Right atrium auricular region (tissue), 2 donors: ENCODE data around the gene NFS1. TPM values are rescaled to one million over a fixed set of nuclear protein-coding genes. Genes with fewer than 3 reads are reported as not detected.
"Not testable (repeated sequence)": the region's sequence is repeated elsewhere in the genome, so short reads cannot be mapped to it uniquely, and the experiment has no call there.

Source experiments
- DNase-seq: peaks from one replicate; pipeline ENCODE4 v3.0.0-alpha.2; 2019; ENCODE audit warnings: low spot score
- H3K27ac ChIP-seq, 2 donors: fragments of 200-600 bp; sonication (generic); 1 replicate in 1 of 2; 2 replicates in 1 of 2; pipeline ENCODE4 v1.5.1; 2016 to 2019
- H3K27me3 ChIP-seq, 2 donors: fragments of 200-600 bp; sonication (generic); one replicate each; pipeline versions ENCODE4 v1.5.1 to v1.6.0; 2017 to 2019
- H3K36me3 ChIP-seq: fragments of 200-600 bp; sonication (generic); one replicate; pipeline ENCODE4 v1.5.1; 2016
- H3K4me1 ChIP-seq, 2 donors: fragments of 200-600 bp; sonication (generic); one replicate each; pipeline versions ENCODE4 v1.5.1 to v1.6.0; 2017 to 2019
- H3K4me3 ChIP-seq, 2 donors: fragments of 200-600 bp; sonication (generic); 1 replicate in 1 of 2; 2 replicates in 1 of 2; pipeline ENCODE4 v1.5.1; 2017 to 2019; ENCODE audit warnings: mild to moderate bottlenecking in 1 of 2, moderate library complexity in 1 of 2
- H3K9me3 ChIP-seq, 2 donors: fragments of 200-600 bp; sonication (generic); one replicate each; pipeline ENCODE4 v1.5.1; 2019
- CTCF ChIP-seq, 2 donors: fragments of 200-600 bp; sonication (generic); IDR thresholded peaks; one replicate each; pipeline ENCODE4 v1.5.1; 2019; ENCODE audit warnings: antibody characterized with exemption in 2 of 2
- total RNA-seq, 2 donors: library from RNA; depleted of rRNA; stranded (reverse); fragments of >200 nt; gene quantifications; one replicate each; pipeline ENCODE4 v1.1.0, GENCODE V29; 2016

The NFS1 gene
- total RNA-seq, 2 donors from 2014 or later, result 24.6 to 38.7 TPM

- H3K4me3 ChIP-seq, result peak overlapping the region in 1 of 2 donors; percentile 90
- H3K36me3 ChIP-seq, result peaks cover 42% of the 10 kb centered on the region
- H3K27ac ChIP-seq, result peak overlapping the region in 1 of 2 donors; percentile 95
- peaks cover 0 to 26% of the 10 kb centered on the region in 2 donors for H3K4me1 ChIP-seq
- H3K27me3 ChIP-seq, result no peaks in the 10 kb centered on the region
- no peak for DNase-seq
- H3K9me3 ChIP-seq, result no peaks in the 10 kb centered on the region
- no peak for TF ChIP-seq CTCF (IDR thresholded peaks at IDR 0.05)
Observed at GRCh38 chr20:35697696-35698297, 1.4 kb downstream of the NFS1 start.

GRCh38 chr20:35695978-35696377, 3.2 kb downstream of the NFS1 start:
- no peaks in the 10 kb centered on the region for H3K27me3 ChIP-seq
- no peaks in the 10 kb centered on the region for H3K9me3 ChIP-seq
- no peak for DNase-seq
- no peak overlapping the region for H3K27ac ChIP-seq
- H3K4me3 ChIP-seq, result no peak overlapping the region
- no peak for TF ChIP-seq CTCF (IDR thresholded peaks at IDR 0.05)
- H3K4me1 ChIP-seq, result peaks cover 0 to 26% of the 10 kb centered on the region in 2 donors
- peaks cover 37% of the 10 kb centered on the region for H3K36me3 ChIP-seq

- no peak for DNase-seq
- peaks cover 0 to 22% of the 10 kb centered on the region in 2 donors for H3K4me1 ChIP-seq
Observed at GRCh38 chr20:35695245-35695749, 3.9 kb downstream of the NFS1 start.

GRCh38 chr20:35690265-35690664, 8.9 kb downstream of the NFS1 start:
- Histone ChIP-seq H3K9me3 (no peaks in the 10 kb centered on the region), H3K4me3 (no peak overlapping the region), H3K4me1 (no peaks in the 10 kb centered on the region), H3K27me3 (no peaks in the 10 kb centered on the region), H3K36me3 (peaks cover 57% of the 10 kb centered on the region), H3K27ac (no peak overlapping the region)
- no peak for DNase-seq
- no peak for TF ChIP-seq CTCF (IDR thresholded peaks at IDR 0.05)

More at GRCh38 chr20:35695245-35695749, 3.9 kb downstream of the NFS1 start:
- no peak overlapping the region for H3K27ac ChIP-seq
- no peak for TF ChIP-seq CTCF (IDR thresholded peaks at IDR 0.05)
- H3K4me3 ChIP-seq, result no peak overlapping the region
- peaks cover 42% of the 10 kb centered on the region for H3K36me3 ChIP-seq
- no peaks in the 10 kb centered on the region for H3K27me3 ChIP-seq
- no peaks in the 10 kb centered on the region for H3K9me3 ChIP-seq

- H3K4me1 ChIP-seq, H3K27me3 ChIP-seq, H3K4me3 ChIP-seq, H3K9me3 ChIP-seq, H3K27ac ChIP-seq: not testable (repeated sequence)
- peak; percentile 40 for DNase-seq
- peaks cover 38% of the 10 kb centered on the region for H3K36me3 ChIP-seq
Observed at GRCh38 chr20:35686872-35687271, 12.3 kb downstream of the NFS1 start.

GRCh38 chr20:35685368-35685767, 13.8 kb downstream of the NFS1 start:
- H3K36me3 ChIP-seq, result peaks cover 27% of the 10 kb centered on the region
- DNase-seq, result peak; percentile 53
- not testable (repeated sequence) for H3K4me3 ChIP-seq, H3K27ac ChIP-seq, H3K4me1 ChIP-seq, H3K9me3 ChIP-seq, H3K27me3 ChIP-seq

GRCh38 chr20:35681960-35682359, 17.2 kb downstream of the NFS1 start:
- Histone ChIP-seq H3K4me1 (no peaks in the 10 kb centered on the region), H3K36me3 (peaks cover 2% of the 10 kb centered on the region), H3K27ac (no peak overlapping the region), H3K4me3 (no peak overlapping the region), H3K27me3 (no peaks in the 10 kb centered on the region), H3K9me3 (no peaks in the 10 kb centered on the region)
- TF ChIP-seq CTCF (IDR thresholded peaks at IDR 0.05), result no peak
- DNase-seq, result no peak
